UCSD-AML1 (cell line): ENCODE measurements around the gene CATSPER1.

Source experiments
- DNase-seq: peaks from one replicate; lab custom pipeline; 2025; ENCODE audit not compliant: unreplicated experiment; lab: John Stamatoyannopoulos, UW

CATSPER1 gene

GRCh38 chr11:66026017-66026529 lies at the start of gene CATSPER1:
Gene CATSPER1, minus strand, starts transcription at chr11:66026479. Its CDS starts 100 bp downstream, at chr11:66026379.
- DNase-seq, result no peak

- DNase-seq, result no peak
Observed at GRCh38 chr11:66075273-66075672, 49.0 kb upstream of the CATSPER1 start.

- no peak for DNase-seq
Observed at GRCh38 chr11:66073669-66074068, 47.4 kb upstream of the CATSPER1 start.

GRCh38 chr11:66072518-66072917 lies 46.2 kb upstream of the CATSPER1 start:
- no peak for DNase-seq

GRCh38 chr11:66072081-66072480 lies 45.8 kb upstream of the CATSPER1 start:
- DNase-seq, result no peak

- DNase-seq, result no peak
Observed at GRCh38 chr11:66071381-66071801, 45.1 kb upstream of the CATSPER1 start.

- DNase-seq, result peak; percentile 32
Observed at GRCh38 chr11:66070604-66071380, 44.5 kb upstream of the CATSPER1 start.

- DNase-seq, result peak; percentile 88
Observed at GRCh38 chr11:66069715-66070603, 43.7 kb upstream of the CATSPER1 start, which contains the start of gene PACS1. Gene PACS1, plus strand, starts transcription at chr11:66070272. Its CDS starts 215 bp downstream, at chr11:66070487.

GRCh38 chr11:66068923-66069714 lies 42.8 kb upstream of the CATSPER1 start:
- DNase-seq, result peak; percentile 62

GRCh38 chr11:66068154-66068821 lies 42.0 kb upstream of the CATSPER1 start:
- DNase-seq, result peak; percentile 68

GRCh38 chr11:66067640-66068039 lies 41.4 kb upstream of the CATSPER1 start:
- no peak for DNase-seq

- no peak for DNase-seq
Observed at GRCh38 chr11:66066751-66067150, 40.5 kb upstream of the CATSPER1 start.

GRCh38 chr11:66064571-66064970 lies 38.3 kb upstream of the CATSPER1 start:
- DNase-seq, result no peak

- no peak for DNase-seq
Observed at GRCh38 chr11:66063900-66064299, 37.6 kb upstream of the CATSPER1 start.

GRCh38 chr11:66062408-66062807 lies 36.1 kb upstream of the CATSPER1 start:
- no peak for DNase-seq

- DNase-seq, result no peak
Observed at GRCh38 chr11:66061268-66061667, 35.0 kb upstream of the CATSPER1 start.

- no peak for DNase-seq
Observed at GRCh38 chr11:66059966-66060680, 33.8 kb upstream of the CATSPER1 start.

GRCh38 chr11:66056501-66056900 lies 30.2 kb upstream of the CATSPER1 start:
- DNase-seq, result no peak

- no peak for DNase-seq
Observed at GRCh38 chr11:66055021-66055420, 28.7 kb upstream of the CATSPER1 start.

GRCh38 chr11:66052664-66052982 lies 26.3 kb upstream of the CATSPER1 start:
- DNase-seq, result no peak
